ENCODE results near the gene FAM181A. TPM values are rescaled to one million over a fixed set of nuclear protein-coding genes. Genes with fewer than 3 reads are reported as not detected.

FAM181A gene
- total RNA-seq, 1 donor from 2014 or later, result not detected

- peak overlapping the region; percentile 14 for H3K4me3 ChIP-seq (ENCODE audit: low read depth, low read length)
- no peaks in the 10 kb centered on the region for H3K36me3 ChIP-seq (ENCODE audit: control insufficient read depth, insufficient read depth, low read length)
- TF ChIP-seq CTCF (IDR thresholded peaks at IDR 0.05; ENCODE audit: insufficient read depth, low read length, severe bottlenecking), result peak; percentile 80
- FAIRE-seq (no peak), DNase-seq (ENCODE audit: low read depth) (peak; percentile 56)
- H3K27me3 ChIP-seq (ENCODE audit: control insufficient read depth, insufficient read depth, low read length), result peaks cover 2% of the 10 kb centered on the region
Measured at GRCh38 chr14:93939304-93940229, 12.4 kb downstream of the FAM181A start.

- TF ChIP-seq CTCF (IDR thresholded peaks at IDR 0.05; ENCODE audit: insufficient read depth, low read length, severe bottlenecking), result no peak
- no peak for FAIRE-seq
- no peaks in the 10 kb centered on the region for H3K27me3 ChIP-seq (ENCODE audit: control insufficient read depth, insufficient read depth, low read length)
Measured at GRCh38 chr14:93940437-93940836, 13.3 kb downstream of the FAM181A start.

GRCh38 chr14:93941293-93941910, 14.3 kb downstream of the FAM181A start:
- Histone ChIP-seq H3K36me3 (ENCODE audit: control insufficient read depth, insufficient read depth, low read length) (no peaks in the 10 kb centered on the region), H3K4me3 (ENCODE audit: low read depth, low read length) (no peak overlapping the region), H3K27me3 (ENCODE audit: control insufficient read depth, insufficient read depth, low read length) (no peaks in the 10 kb centered on the region)
- TF ChIP-seq CTCF (IDR thresholded peaks at IDR 0.05; ENCODE audit: insufficient read depth, low read length, severe bottlenecking), result no peak
- FAIRE-seq, result peak; percentile 28
- peak; percentile 90 for DNase-seq (ENCODE audit: low read depth)

More at GRCh38 chr14:93940437-93940836, 13.3 kb downstream of the FAM181A start:
- H3K4me3 ChIP-seq (ENCODE audit: low read depth, low read length), result no peak overlapping the region
- H3K36me3 ChIP-seq (ENCODE audit: control insufficient read depth, insufficient read depth, low read length), result no peaks in the 10 kb centered on the region
- DNase-seq (ENCODE audit: low read depth), result no peak

- TF ChIP-seq CTCF (IDR thresholded peaks at IDR 0.05; ENCODE audit: insufficient read depth, low read length, severe bottlenecking), result no peak
- no peak overlapping the region for H3K4me3 ChIP-seq (ENCODE audit: low read depth, low read length)
- H3K27me3 ChIP-seq (ENCODE audit: control insufficient read depth, insufficient read depth, low read length), result no peaks in the 10 kb centered on the region
- H3K36me3 ChIP-seq (ENCODE audit: control insufficient read depth, insufficient read depth, low read length), result no peaks in the 10 kb centered on the region
- DNase-seq (ENCODE audit: low read depth) (no peak), FAIRE-seq (no peak)
Measured at GRCh38 chr14:93943052-93943451, 15.9 kb downstream of the FAM181A start.

GRCh38 chr14:93943930-93944329, 16.8 kb downstream of the FAM181A start:
- DNase-seq (ENCODE audit: low read depth), result no peak
- H3K27me3 ChIP-seq (ENCODE audit: control insufficient read depth, insufficient read depth, low read length), result no peaks in the 10 kb centered on the region
- TF ChIP-seq CTCF (IDR thresholded peaks at IDR 0.05; ENCODE audit: insufficient read depth, low read length, severe bottlenecking), result no peak
- no peaks in the 10 kb centered on the region for H3K36me3 ChIP-seq (ENCODE audit: control insufficient read depth, insufficient read depth, low read length)
- H3K4me3 ChIP-seq (ENCODE audit: low read depth, low read length), result no peak overlapping the region
- no peak for FAIRE-seq
